Heart left ventricle (tissue), 13 donors: ENCODE measurements around the gene BTN3A1.

Experiments used
- POLR2A ChIP-seq, 2 donors: fragments of 450-650 bp; IDR thresholded peaks; one replicate each; pipeline ENCODE4 v1.6.1; 2017; ENCODE audit warnings: antibody characterized with exemption in 2 of 2, mild to moderate bottlenecking in 2 of 2, moderate library complexity in 2 of 2
- TF ChIP-seq, protein P1 (sequence below), 12 donors: fragments of 200-600 bp; sonication (generic) in 4 of 12; IDR thresholded peaks; one replicate each; pipeline versions ENCODE4 v1.5.0 to v1.8.0; 2018 to 2022; ENCODE audit warnings: antibody characterized with exemption in 12 of 12, mild to moderate bottlenecking in 5 of 12
- donor health status: ischemic (EF 13 %, LVEDD 7.1; RV severe dilation, severe dysfunction).
- donor health status: DM: no; HTN: yes; CAD: no.
- donor health status: DM: no; HTN: no; CAD: no.
- donor health status: ischemic (EF 25% LVEDD 6.9; RV normal size, moderate dysfunction).
- donor health status: ischemic (EF 25% LVEDD 5.7; RV mildly dilated, moderate dysfunction).
- donor health status: ischemic (EF 35%, LVEDD 5.7; RV mildly dilated, moderate dysfunction).
- donor health status: nonischemic (EF 11% LVEDD 7.7; RV severe dilation, severe dysfunction).
- donor health status: DM: yes; HTN: yes; CAD: no.
- donor health status: PGD.
- donor health status: ischemic (EF 29% LVEDD 5.4; RV normal size, mild dysfunction).
- donor health status: nonischemic (EF 23%, LVEDD 6.1; RV moderate dilation, normal function).

- TF ChIP-seq, protein P1, sequence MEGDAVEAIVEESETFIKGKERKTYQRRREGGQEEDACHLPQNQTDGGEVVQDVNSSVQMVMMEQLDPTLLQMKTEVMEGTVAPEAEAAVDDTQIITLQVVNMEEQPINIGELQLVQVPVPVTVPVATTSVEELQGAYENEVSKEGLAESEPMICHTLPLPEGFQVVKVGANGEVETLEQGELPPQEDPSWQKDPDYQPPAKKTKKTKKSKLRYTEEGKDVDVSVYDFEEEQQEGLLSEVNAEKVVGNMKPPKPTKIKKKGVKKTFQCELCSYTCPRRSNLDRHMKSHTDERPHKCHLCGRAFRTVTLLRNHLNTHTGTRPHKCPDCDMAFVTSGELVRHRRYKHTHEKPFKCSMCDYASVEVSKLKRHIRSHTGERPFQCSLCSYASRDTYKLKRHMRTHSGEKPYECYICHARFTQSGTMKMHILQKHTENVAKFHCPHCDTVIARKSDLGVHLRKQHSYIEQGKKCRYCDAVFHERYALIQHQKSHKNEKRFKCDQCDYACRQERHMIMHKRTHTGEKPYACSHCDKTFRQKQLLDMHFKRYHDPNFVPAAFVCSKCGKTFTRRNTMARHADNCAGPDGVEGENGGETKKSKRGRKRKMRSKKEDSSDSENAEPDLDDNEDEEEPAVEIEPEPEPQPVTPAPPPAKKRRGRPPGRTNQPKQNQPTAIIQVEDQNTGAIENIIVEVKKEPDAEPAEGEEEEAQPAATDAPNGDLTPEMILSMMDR (IDR thresholded peaks at IDR 0.05): no peak
- TF ChIP-seq POLR2A (IDR thresholded peaks at IDR 0.05): no peak
Observed at GRCh38 chr6:26394289-26394688, 7.8 kb upstream of the BTN3A1 start.
